Kidney epithelial cell (primary cell): Measurements from ENCODE around the gene LRRN4. TPM values are rescaled to one million over a fixed set of nuclear protein-coding genes. Genes with fewer than 3 reads are reported as not detected.

Experiments
- DNase-seq: peaks from one replicate; pipeline ENCODE4 v3.0.0-alpha.2; 2010; ENCODE audit warnings: low read depth
- H3K27me3 ChIP-seq: 2 replicates; pipeline ENCODE4 v1.6.0; 2011; ENCODE audit warnings: low read length; ENCODE audit not compliant: control insufficient read depth, insufficient read depth
- H3K36me3 ChIP-seq: 2 replicates; pipeline ENCODE4 v1.5.1; 2011; ENCODE audit warnings: low read length; ENCODE audit not compliant: control insufficient read depth, insufficient read depth
- H3K4me3 ChIP-seq: 2 replicates; pipeline ENCODE4 v1.5.1; 2011; ENCODE audit warnings: low read depth, mild to moderate bottlenecking, control low read depth, low read length
- total RNA-seq: library from RNA; depleted of rRNA; stranded (reverse); fragments of >200 nt; gene quantifications from 2 replicates; pipeline ENCODE4 v1.2.3, GENCODE V29; 2015
- TF ChIP-seq, protein P1 (sequence below): IDR thresholded peaks from 2 replicates; pipeline ENCODE4 v1.5.1; 2011; ENCODE audit warnings: mild to moderate bottlenecking, moderate library complexity, low read length, control low read depth, inconsistent platforms; ENCODE audit not compliant: insufficient read depth, poor library complexity, severe bottlenecking

LRRN4 gene
- total RNA-seq, 1 donor from 2014 or later, result 65.3 TPM

- Histone ChIP-seq H3K36me3 (no peaks in the 10 kb centered on the region), H3K4me3 (no peak overlapping the region), H3K27me3 (no peaks in the 10 kb centered on the region)
- TF ChIP-seq, protein P1, sequence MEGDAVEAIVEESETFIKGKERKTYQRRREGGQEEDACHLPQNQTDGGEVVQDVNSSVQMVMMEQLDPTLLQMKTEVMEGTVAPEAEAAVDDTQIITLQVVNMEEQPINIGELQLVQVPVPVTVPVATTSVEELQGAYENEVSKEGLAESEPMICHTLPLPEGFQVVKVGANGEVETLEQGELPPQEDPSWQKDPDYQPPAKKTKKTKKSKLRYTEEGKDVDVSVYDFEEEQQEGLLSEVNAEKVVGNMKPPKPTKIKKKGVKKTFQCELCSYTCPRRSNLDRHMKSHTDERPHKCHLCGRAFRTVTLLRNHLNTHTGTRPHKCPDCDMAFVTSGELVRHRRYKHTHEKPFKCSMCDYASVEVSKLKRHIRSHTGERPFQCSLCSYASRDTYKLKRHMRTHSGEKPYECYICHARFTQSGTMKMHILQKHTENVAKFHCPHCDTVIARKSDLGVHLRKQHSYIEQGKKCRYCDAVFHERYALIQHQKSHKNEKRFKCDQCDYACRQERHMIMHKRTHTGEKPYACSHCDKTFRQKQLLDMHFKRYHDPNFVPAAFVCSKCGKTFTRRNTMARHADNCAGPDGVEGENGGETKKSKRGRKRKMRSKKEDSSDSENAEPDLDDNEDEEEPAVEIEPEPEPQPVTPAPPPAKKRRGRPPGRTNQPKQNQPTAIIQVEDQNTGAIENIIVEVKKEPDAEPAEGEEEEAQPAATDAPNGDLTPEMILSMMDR, result no peak
- no peak for DNase-seq
These were observed 17.2 kb upstream of the LRRN4 start for GRCh38 chr20:6070829-6071695.

DNA sequence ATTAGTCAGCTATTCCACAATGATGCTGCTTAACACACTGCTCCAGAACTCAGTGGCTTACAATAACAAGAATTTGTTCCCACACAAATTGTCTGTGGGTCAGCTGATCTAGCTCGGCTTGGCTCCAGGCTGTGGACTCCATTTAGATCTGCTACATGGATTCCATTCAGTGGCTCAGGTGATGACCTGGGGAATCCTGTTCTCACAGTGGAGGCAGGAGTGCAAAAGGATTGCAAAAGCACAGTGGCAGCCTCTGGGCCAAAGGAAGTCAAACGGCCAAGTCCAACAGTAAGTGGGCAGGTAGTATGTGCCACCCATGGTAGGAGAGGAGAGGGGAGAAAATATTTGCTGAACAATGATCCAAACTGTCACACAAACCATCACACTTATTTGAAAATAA is 15.8 kb upstream of the LRRN4 start:
- Histone ChIP-seq H3K4me3 (no peak overlapping the region), H3K27me3 (no peaks in the 10 kb centered on the region), H3K36me3 (no peaks in the 10 kb centered on the region)
- TF ChIP-seq, protein P1, result no peak
- DNase-seq, result no peak

GRCh38 chr20:6067763-6068318 is 14.0 kb upstream of the LRRN4 start:
- Histone ChIP-seq H3K36me3 (no peaks in the 10 kb centered on the region), H3K4me3 (no peak overlapping the region), H3K27me3 (no peaks in the 10 kb centered on the region)
- DNase-seq, result no peak
- TF ChIP-seq, protein P1, result no peak

- no peak for DNase-seq
- Histone ChIP-seq H3K27me3 (no peaks in the 10 kb centered on the region), H3K4me3 (no peak overlapping the region), H3K36me3 (no peaks in the 10 kb centered on the region)
- TF ChIP-seq, protein P1, result no peak
These were observed 12.7 kb upstream of the LRRN4 start for GRCh38 chr20:6066582-6066981.

DNA sequence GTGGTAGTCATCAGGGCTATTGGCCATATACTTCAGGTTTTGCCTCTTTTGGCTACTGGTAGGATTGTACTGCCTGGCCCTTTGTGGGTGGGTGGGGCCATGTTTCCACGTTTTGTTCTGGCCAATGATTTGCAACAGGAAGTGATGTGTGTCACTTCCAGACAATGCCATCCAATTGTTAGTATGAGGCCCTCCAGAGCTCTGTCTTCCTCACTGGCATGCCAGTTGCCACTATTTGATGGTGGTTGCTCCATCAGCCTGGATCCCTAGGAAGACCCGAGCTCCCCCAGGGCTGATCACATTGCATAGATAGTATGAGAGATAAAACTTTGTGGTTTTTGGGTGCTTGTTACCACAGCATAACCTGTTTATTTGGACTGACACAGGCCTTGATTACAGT is 7.7 kb upstream of the LRRN4 start:
- H3K36me3 ChIP-seq, result no peaks in the 10 kb centered on the region
- no peak for DNase-seq
- no peak overlapping the region for H3K4me3 ChIP-seq
- TF ChIP-seq, protein P1, result no peak
- H3K27me3 ChIP-seq, result no peaks in the 10 kb centered on the region
